NCI-H82 treated with DMSO at 0.1 percent for 48 hours (cell line): ENCODE data around the gene ACP6.
"Not testable (repeated sequence)": the region's sequence is repeated elsewhere in the genome, so short reads cannot be mapped to it uniquely, and the experiment has no call there.

ENCODE experiments used
- DNase-seq: peaks from one replicate; lab custom pipeline; 2025; ENCODE audit not compliant: unreplicated experiment; lab: John Stamatoyannopoulos, UW

ACP6 gene

DNA sequence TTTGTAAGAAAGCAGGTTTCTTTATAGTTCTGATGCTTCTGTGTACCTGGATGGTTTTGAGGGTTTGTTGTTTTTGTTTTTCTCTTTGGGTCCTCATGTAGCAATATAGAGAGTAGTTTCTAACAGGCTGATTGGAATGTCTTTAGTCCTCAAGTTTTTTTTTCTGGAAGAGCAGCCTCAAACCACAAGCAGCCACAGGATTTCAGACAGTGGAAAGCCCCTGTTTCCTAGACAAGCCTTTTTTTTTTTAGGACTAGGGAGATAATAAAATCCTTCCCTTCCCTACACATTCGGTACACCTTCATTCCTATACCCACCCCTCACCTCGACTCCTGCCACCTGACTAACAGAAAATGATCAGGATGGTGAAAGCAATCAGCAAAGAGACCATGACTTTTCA lies 47.6 kb downstream of the ACP6 start:
- no peak for DNase-seq

DNA sequence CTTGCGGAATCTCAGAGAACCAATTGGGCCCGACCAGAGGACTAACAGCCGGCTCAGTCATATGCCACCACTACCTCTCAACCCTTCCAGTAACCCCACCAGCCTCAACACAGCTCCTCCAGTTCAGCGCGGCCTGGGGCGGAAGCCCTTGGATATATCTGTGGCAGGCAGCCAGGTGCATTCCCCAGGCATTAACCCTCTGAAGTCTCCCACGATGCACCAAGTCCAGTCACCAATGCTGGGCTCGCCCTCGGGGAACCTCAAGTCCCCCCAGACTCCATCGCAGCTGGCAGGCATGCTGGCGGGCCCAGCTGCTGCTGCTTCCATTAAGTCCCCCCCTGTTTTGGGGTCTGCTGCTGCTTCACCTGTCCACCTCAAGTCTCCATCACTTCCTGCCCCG lies 49.8 kb downstream of the ACP6 start:
- DNase-seq = no peak

DNA sequence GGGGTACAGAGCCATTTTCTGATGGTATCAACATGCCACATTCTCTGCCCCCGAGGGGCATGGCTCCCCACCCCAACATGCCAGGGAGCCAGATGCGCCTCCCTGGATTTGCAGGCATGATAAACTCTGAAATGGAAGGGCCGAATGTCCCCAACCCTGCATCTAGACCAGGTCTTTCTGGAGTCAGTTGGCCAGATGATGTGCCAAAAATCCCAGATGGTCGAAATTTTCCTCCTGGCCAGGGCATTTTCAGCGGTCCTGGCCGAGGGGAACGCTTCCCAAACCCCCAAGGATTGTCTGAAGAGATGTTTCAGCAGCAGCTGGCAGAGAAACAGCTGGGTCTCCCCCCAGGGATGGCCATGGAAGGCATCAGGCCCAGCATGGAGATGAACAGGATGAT lies 50.6 kb downstream of the ACP6 start:
- DNase-seq = no peak

DNA sequence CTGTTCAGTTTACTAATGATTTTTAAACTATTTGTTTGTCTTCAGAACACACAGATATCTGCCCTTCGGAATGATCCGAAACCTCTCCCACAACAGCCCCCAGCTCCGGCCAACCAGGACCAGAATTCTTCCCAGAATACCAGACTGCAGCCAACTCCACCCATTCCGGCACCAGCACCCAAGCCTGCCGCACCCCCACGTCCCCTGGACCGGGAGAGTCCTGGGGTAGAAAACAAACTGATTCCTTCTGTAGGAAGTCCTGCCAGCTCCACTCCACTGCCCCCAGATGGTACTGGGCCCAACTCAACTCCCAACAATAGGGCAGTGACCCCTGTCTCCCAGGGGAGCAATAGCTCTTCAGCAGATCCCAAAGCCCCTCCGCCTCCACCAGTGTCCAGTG lies 51.6 kb downstream of the ACP6 start:
- DNase-seq = no peak

DNA sequence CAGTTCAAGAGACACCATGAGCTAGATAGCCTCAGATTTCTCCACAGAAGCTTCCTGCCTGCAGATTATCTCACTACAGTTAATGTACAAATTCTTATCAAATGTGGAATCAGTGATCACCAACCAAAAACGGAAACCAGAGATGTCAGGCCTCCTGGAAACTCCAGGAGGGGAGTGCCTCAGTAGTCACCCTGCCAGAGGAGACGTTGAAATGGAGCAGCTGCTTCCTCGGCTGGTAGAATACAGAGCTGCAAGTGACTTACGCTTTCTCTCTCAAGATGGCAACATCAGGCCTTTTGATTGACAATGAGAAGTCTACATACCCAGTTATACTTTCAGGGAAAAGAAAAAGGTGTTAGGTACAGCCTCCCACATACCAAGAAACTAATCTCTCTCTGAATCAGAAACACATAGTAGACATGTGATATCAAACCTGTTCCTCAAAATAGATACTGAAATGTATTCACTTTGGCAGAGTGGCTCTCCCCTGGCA lies 52.2 kb downstream of the ACP6 start:
- no peak for DNase-seq

DNA sequence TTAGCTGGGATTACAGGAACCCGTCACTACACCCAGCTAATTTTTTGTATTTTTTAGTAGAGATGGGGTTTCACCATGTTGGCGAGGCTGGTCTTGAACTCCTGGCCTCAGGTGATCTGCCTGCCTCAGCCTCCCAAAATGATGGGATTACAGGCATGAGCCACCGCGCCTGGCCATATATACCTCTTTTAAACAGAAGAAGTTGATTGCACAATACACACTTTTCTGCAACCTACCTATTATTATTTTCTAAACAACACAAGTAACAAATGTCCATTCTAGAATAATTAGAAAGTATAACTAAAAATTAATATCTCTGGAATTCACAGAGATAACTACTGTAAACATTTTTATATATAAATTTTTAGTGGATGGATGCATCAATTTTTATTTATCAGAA lies 55.4 kb downstream of the ACP6 start:
- DNase-seq = not testable (repeated sequence)

DNA sequence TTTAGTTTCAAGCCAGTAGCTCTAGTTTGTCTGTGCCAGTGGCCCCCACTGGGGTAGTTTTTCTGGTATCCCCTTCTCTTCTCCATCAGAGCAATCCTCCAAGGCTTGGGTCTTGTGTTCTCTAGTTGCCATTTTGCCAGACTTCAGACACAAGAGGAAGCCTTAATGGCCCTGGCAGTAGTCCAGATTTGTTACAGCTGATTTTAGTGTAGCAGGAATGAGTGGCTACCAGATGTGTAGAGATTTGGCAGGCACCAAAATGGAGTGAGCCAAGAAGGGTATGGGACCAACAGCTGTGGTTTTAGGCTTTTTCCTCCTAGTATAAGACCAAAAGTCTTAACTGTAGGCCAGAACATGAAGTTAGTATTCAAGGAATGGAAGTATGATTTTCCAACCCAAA lies 56.8 kb downstream of the ACP6 start:
- no peak for DNase-seq

DNA sequence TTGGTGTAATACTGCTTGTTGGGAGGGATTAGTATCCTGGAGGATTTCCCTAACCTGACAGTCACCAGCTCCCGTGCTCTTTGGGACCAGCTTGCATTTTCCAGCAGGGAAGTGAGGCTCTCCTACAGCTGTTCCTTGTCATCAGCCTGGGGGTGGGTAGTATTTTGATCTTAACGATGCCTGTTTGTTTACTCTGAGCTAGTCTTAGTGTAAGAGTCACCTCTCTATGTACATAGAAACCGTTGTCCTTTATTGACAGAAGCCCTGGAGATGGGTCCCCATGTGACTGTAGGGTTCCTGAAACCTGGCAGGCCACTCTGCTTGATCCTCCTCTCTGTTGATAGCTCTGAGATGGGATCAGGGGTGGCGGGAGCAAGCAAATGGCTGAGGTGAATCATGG lies 58.0 kb downstream of the ACP6 start:
- DNase-seq = no peak

DNA sequence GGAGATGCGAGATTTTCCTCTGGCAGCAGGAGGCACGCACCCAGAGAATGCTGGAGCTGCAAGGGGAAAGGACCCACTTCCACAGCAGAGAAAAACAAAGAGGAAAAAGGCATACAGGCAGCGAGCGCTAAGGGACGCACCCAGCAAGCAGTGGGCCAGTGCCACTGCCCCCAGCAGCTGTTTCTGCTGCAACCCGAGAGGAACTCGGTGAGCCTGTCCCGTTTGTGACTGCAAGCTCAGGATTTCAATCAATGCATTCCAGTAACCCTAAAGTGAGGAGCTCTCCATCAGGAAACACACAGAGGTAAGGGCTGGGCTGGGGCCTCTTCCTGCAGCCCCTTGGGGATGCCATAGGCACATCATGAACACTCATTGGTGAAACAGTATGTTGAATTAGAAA lies 58.7 kb downstream of the ACP6 start:
- no peak for DNase-seq

DNA sequence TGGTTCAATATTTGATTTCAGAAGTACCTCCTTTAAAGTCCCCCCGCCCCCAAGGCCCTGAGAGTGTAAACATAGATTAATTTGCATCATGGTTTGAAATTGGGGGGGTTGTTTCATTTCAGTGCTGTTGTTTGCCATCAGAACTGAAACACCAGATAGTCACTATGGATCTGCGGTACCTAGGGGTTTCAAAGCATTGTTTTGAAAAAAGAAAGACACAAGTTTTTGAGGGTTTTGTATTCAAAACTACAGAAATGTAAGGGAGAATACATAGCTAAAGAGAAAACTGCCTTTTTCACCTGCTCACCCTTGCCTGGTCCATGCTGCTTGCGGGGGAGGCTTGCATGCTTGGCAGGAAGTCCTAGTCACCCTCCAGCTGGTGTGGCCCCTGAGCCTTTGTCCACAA lies 59.3 kb downstream of the ACP6 start:
- DNase-seq = no peak

DNA sequence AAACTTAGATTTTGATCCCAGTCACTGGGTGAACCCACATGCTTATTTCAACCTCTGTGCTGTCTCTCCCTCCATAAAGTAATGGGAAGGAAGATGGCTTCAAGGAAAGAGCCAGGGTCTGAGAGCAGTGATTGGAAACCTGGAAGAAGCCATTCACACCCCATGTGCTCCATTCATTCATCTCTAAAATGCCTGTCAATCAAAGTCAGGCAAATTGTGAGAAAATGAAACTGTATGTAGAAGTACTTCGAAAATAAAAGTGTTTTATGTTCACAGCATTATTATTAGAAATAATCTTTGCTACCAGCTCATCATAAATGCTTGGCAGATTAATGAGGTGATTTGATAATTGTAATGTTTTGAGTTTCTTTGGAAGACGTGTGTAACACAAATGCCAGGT lies 61.0 kb downstream of the ACP6 start:
- DNase-seq = no peak

DNA sequence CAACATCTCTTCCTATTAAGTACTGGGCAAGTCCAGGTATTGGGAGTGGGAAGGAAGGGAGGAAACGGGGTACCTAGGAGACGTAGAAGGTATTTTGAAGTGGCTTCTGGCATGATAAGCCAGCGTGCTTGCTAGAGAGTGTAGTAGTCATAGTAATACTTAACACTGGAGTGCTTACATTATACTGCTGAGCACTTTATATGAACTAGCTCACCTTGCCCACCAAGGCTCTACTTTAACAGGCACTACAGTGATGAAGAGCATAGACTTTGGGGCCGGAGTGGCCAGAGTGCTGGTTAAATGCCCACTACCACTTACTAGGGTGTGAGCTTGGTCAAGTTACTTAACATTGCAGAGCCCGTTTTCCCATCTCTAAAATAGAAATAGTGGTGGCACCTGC lies 61.7 kb downstream of the ACP6 start:
- no peak for DNase-seq

DNA sequence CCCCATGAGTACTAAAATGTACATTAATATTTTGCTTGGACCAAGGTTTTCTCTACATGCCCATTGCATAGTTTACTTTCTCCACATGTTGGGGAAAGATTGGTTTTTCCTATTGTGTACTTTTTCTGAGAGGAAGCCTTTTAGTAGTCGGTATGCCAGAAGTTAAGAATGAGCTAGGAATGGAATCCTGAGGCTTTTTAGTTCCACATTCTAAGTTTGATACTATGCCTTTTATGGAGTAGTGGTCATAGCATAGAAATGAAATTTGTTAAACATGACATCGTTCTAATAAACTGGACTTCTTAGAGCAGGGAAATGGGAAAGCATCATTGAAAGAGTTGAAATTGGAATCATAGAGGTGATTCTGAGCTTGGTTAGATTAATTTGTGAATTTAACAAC lies 64.7 kb downstream of the ACP6 start:
- DNase-seq = no peak

DNA sequence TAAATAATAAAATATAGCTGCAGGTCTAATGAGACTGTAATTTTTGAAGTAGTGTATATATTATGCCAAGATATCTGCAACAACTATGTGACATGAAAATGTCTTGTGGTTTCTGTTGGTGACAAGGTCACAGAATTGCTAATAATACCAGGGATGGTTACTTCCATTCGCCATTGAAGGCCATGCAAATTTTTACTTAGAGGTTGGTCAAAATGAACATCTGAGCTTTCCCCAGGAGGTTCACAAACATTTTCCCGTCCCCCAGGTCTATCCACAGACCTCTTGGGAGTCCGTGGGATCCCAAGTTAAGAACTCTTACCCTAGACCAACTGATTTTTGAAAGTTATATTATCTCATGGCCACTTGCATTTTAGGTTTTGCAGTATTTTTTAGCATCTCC lies 66.3 kb downstream of the ACP6 start:
- no peak for DNase-seq

DNA sequence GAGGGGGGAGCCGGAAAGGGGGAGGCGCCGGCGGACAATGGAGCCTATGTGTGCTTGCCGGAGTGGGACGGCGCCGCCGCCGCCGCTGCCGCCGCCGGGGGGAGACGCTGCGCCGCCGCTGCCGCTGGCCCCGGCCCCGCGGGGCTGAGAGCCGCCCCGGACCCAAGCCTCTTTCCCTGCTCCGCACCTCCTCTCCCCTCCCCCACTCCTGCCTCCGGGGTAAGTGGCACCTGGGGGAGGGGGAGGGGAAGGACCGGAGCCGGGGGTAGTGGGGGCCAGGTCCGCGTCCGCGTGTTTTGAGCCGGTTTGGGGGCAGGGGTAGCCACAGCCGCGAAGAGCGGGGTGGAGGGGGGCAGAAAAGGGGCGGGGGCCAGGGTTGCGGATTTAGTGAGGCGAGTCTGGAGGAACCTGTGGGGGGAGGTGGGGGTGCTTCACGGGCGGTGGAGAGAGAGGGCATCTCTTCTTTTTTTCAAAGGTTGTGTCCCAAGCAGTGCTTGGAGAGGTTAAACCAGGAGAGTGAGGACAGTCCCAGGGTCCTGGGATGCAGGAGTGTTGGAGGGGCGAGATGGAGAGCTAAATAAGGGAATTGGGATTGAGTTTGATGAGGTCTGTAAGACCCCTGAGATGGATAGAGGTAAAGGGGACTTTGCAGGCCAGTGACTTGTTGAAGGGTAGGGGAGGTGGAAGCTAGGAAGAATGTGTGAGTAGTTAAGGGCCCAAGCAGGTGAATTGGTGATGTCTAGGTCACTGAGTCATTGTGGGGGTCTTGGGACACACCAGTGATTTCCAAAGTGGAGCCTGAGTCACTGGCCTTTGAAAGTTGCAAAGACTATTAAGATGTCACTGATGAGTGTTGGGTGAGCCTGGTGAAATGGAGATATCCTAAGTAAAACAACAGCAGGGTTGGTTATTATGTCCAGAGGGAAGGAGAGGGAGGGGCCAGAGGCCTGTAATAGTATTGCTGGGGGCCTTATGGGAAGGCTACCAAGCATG lies 69.9 kb downstream of the ACP6 start:
- DNase-seq = peak; percentile 40

DNA sequence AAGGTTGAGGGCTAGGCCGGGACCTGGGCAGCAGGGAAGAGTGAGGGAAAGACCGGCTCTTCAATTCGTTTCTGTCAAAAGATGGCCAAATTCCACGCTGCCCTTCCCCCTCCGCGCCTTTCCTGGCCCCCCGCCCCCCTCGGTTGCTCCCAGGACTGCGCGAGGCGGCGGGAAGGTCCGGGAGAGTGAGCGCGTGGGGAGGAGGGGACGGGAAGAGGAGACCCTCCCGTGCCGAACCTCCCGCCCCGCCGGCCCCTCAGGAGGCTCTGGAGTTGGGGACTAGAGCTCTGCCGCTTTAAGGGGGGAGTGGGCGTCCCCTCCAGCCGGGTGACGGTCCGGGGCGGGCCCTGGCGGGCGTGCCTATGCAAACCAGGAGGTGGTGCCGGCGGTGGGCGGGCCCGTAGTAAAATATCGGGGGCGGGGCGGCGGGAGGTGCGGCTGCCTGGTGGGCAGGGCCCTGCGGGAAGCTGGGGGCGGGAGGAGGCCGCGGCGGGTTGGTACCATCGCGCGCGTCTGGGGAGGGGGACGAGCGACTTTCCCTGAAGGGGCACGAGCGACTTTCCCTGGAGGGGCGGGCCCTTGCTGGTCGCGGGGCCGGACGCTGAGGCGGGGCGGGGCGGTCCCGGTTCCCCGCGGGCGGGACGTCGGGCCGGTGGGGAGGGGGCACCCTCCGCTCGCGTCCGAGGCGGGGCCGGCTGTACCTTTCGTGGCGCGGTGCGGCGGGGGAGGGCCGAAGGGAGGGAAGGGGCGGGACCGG lies 70.8 kb downstream of the ACP6 start:
- peak; percentile 95 for DNase-seq

DNA sequence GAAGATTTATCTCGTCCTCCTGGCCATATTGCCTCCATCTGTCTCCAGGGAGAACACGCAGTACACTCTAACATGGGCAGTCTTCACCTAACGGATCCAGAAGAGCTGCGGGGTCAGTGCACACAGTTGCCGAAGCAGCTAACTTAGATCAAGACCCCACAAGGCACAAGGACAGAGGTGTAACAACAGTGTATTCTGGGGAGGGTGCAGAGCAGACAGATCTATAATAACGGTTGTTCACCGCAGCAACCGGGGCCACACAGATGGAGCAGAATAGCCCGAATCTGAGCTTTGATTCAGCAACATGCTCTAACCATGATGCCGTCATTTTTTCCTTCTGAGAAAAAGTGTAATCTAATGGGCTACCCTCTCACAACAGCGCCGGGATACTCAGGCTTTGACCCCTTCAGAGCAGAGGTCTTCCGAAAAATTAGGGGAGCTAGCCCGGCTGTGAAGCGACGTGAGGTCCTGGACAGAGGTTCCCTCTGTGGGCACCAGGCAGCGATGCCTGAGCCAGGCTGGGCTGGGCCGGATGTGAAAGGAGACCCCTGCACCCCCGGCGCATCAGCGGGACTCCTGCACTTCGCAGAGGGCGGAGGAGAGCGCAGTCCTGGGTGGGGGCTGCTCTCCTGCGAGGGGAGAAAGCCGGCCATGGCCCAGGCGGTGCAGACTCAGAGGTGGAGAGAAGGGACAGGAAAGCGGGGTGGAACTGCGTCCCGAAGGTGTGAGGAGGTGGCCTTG lies 71.5 kb downstream of the ACP6 start:
- no peak for DNase-seq

DNA sequence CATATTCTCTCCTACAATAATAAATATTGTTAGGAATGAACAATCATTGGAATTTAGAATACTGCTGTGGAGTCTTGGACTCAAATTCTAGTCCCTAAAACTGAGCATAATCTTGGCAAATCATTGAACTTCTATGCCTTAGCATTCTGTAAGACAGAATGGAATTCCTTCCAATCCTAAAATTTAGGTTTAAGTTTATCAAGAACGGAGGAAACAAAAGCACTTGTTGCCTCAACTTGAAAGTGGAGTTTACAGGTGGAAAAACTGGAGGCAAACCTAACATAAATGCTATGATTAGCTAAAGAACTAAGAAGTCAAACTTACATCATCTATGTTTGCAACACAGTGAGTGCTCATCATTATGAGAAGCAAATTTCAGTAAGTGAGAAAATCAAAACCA lies 73.3 kb downstream of the ACP6 start:
- no peak for DNase-seq
